Fibroblast of gingiva (primary cell): ENCODE results near the gene HOXD9.

Experiments
- DNase-seq: peaks from one replicate; pipeline ENCODE4 v3.0.0-alpha.2; 2011; ENCODE audit warnings: low read depth

Gene HOXD9

DNA sequence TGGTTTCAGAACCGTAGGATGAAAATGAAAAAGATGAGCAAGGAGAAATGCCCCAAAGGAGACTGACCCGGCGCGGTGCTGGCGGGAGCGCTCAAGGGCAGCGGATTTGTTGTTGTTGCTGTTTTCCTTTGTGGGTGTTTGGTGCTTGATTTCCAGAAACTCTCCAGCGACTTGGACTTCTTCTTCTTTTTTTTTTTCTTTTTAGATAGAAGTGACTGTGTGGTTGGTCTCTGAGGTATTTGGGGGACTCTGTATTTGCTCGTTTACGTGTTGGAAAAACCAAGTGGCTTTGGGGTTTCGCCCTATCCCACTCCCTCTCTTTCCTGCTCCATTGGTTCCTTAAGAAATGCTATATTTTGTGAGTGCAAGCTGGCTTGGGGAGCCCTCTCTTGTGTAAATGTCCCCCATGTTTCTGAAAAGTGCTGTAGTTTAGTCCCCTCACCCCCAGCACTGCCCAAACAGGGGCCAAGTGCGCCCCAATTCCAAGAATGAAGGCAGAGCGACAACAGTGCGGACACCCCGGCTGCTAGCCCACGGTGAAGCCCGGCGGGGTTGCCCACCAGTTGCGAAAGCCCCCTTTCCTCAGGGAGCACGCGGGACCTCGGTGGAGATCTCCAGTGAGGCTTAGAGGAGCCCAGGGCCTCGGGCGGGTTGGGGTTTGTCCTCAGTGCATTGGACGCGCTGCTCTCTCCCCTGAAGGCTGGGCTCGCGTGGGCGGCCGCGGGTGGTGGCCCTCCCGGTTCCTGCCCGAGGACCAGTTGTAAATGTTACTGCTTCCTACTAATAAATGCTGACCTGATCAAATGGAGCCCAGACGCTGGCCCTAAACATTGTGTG lies 1.8 kb downstream of the HOXD9 start:
- no peak for DNase-seq

DNA sequence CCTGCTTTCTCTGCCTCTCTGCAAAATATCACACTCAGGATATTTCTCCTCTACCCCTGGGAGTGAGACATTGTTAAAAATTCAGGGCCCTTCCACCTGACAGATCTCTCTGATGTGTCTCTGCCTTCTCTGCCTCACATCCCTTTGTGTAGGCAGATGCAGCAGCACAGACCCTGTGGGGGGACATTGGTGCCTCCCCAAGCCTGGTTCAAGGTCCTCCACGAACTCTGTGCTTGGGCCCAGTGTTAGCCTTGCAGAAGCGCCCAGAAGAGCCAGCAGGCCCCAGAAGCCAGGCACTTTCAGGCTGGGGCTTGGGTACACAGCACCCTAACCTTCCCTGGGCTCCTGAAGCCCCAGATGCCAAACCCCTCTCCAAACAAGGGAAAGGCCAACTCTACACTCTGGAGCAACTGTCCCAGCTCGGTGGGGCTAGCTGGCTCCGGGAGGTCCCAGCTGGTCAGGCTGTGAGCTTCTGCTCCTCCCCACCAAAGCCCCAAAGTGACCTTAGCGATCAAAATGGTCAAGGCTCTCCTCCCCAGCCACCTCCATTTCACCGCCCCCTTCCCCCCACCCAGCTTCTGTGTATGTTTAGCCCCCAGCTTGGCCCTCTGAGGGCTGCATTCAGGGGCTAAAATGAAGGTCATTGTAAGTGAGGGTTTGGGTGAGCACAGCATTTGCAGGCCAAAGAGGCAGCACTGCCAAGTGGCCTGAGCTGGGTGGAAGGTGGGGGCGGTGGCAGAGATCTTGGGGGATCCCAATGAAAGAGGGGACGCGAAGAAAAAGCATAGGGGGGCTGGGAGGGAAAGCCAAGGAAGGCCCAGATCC lies 2.6 kb downstream of the HOXD9 start:
- no peak for DNase-seq

DNA sequence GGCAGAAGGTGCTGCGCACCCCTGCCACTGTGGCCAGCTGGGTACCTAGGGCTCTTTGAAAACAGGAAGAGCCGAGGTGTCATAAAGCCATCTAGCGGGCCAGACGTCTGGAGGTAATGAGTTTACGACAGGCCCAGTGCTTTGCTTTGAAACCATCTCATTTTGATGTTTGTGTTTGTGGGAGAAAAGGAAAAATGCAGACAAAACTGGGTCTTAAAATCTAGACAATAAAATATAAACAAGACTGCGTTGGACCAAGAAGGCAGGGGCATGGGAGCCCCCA lies 3.2 kb downstream of the HOXD9 start:
- no peak for DNase-seq

DNA sequence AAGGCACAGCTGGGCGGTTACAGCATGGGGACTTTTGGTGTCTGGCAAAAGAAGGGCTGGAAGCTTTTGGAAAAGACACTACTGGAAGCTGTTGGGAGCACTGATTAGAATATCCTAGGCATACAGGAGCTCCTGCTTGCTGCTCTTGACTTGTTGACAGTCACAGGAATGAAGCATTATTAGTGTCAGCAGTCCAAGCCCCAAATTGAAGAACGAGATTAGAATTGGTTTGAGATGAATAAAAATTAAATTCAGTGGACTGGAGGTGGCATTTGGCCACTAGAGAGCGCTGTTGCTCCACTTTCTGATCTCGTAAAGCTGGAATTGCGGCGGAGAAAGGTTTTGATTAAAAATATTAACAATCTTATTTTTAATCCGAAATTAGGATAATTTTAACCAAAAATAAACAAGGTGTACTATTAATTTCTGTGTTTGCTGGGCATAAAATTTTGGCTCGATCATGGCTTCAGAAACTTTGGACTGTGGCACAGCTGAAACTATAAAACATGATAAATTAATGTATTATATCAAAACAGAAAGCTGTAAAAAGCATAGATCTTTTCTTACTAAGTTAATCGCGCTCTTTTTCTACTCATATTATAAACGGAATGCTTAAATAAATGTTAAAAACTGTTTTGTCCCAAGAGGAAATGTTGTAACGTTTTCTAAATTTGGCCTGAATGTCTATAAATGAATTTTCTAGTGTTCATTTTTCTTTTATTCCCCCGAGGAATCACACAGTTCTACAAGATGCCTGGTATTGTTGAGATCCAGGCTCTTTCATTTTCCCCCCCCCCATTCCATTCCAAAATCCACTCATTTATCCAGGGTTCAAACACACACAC lies 4.6 kb downstream of the HOXD9 start:
- DNase-seq, result peak; percentile 34

DNA sequence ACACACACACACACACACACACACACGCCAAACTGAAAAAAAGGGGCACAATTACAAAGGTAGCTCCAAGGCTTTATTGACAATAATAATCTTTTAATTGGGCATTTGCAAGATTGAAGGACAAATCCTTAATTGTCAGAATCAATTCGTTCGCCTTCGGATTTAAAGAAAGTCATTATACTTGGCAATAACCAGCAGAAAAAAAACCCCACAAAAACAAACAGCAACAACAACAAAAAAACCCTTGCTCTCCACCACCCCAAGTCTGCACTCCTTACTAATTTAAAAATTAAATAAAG lies 5.2 kb downstream of the HOXD9 start:
- DNase-seq, result no peak

DNA sequence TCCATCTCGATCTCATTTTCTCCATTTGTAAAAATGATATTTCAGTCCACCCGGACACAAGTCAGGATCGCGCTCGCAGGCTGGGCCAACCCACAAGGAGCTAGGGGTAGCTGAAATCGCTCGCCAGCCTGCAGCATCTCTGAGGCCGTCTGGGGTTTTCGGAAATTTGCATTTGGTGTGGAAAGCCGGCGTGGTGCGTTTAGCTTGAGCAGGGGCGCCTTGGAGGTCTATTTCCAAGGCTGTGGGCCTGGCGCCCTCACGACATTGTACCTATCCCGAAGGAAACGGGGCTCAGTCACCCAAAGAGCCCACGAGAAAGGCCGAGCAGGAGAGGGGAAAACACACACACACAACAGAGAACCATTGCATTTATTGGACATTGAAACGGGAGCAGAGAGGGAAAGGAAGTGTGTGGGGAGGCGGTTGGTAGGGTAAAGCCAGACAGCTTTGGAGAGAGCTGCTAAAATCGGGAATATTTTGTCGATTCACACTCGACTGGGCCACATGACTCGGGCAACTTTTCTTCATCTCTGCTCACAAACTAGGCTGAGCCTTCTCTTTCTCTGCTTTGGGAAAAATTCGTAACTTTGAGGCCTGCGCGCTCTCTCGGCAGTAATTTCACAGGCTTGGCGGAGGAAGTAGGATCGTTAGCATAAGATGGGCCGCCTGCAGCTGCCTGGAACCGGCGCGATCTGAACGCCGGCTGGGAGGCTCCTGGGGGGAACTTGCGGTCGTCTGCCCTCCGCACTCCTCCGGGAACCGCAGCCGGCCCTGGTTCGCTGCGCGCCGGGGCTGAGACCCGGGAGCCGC lies 5.9 kb downstream of the HOXD9 start:
- DNase-seq, result no peak

DNA sequence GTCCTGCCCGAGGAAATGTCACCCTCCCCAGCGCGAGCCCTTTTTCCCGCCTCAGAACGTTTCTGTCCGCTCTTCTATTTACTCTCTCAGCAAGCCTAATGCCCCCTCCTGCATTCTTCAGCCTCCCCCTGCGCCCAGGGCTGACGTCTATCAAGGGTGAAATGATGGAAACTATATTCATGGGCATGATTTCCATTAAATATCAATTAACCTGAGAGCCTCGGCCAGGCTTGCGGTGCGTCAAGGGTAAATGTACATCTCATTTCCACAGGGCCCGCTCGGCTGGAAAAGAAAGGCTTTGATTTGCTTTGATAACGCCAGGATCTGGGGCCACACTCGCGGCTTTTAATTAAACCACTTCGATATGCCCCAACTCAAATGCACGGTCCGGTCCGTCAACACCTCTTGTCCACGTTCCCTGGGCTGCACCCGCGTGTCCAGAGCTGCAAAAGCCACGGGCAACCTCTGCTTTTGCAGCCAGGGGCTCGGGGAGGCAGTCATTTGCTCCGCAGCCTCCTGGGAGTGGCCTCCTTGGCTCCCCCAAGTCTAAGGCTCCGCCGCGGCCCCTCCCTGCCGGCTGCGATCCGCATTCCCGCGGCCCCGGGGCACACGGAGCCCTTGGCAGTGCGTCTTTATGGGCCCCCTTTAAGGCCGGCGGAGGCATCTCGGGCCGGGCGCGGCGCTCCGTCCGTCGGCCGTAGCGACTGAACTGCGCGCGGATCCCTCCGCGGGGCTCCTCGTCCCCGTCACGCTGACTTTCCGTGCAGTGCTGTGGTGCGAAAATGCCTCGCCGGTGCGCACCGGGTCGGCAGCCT lies 6.7 kb downstream of the HOXD9 start, which contains the start of gene HOXD8:
TSS of gene HOXD8 (plus strand) at position 724 of the 815 bp plus-strand sequence. CDS start 662 bp downstream, outside the sequence.
- peak; percentile 4 for DNase-seq

DNA sequence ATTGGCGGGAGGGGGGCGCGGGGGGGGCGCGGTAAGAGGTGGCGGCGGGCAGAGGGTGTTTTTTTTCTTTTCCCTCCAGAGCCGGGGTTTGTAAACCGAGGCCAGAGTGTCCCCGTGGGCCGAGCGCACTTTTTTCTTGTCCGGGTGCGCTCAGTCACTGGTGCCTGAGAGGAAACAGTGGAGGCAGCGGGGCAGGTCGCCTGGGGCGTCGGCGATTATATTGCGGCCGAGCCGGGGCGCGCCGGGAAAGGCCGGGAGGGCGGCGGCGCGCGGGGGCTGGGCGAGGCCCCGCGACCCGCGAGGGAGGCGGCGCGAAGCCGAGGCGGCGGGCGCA lies 7.3 kb downstream of the HOXD9 start:
- no peak for DNase-seq

DNA sequence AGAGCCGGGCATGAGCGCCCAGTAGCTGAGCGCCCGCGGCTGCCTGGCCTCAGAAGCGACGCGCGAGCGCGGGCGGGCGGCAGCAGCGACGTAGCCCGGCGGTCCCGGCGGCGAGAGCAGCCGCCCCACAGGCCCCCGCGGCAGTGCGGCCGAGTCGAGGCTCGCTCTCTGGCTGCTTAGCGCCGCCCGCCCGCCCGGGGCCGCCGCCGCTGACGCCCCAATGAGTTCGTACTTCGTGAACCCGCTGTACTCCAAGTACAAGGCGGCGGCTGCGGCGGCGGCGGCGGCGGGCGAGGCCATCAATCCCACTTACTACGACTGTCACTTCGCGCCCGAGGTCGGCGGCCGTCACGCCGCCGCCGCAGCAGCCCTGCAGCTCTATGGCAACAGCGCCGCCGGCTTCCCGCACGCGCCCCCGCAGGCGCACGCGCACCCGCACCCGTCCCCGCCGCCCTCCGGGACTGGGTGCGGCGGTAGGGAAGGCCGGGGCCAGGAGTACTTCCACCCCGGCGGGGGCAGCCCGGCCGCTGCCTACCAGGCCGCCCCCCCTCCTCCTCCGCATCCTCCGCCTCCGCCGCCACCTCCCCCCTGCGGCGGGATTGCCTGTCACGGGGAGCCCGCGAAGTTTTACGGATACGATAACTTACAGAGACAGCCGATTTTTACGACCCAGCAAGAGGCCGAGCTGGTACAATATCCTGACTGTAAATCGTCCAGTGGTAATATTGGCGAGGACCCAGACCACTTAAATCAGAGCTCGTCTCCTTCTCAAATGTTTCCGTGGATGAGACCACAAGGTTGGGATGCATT lies 7.8 kb downstream of the HOXD9 start:
- no peak for DNase-seq

DNA sequence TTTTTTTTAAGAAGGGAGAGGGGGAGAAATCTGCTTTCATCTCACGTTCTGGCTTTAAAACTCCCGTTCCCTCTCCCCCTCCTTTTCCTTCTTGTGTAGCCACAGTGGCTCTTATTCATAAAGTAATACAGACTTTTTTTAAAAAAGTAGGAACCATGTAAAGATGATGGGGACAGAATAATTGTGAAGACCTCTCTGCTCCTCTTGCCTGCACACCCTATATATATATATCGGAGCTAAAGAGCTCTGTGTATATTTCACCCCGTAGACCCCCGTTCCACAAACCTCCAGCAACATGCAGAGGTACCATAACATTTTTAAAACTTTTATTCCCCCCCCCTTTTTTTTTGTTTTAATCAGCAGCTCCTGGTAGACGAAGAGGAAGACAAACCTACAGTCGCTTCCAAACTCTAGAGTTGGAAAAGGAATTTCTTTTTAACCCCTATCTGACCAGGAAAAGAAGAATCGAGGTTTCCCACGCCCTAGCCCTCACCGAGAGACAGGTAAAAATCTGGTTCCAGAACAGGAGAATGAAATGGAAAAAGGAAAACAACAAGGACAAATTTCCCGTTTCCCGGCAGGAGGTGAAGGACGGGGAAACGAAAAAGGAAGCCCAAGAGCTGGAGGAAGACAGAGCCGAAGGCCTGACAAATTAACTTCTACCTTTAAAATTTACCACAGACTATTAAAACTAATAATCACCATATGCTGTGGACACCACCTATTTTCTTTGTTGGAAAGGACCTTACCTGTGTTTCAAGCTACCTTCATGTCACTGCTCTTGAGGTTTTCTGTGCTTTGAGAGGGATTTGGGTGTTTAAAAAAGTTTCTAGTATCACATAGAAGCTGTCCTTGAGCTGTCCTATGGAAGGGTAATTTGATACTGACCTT lies 8.7 kb downstream of the HOXD9 start:
- DNase-seq, result no peak

DNA sequence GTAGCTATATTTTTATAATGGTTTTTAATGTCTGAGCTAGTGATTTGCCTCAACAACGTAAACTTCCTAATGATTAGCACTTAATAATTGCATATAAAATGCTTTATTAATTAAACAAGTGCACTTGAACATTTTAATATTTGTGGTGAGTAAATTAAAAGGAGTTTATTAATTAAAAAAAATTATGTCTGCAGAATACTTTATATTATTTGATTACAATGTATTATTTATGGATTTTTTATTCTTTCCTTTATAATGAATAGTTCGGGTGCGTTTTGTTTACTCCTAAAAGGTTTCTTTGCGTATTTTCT lies 9.3 kb downstream of the HOXD9 start:
- no peak for DNase-seq

DNA sequence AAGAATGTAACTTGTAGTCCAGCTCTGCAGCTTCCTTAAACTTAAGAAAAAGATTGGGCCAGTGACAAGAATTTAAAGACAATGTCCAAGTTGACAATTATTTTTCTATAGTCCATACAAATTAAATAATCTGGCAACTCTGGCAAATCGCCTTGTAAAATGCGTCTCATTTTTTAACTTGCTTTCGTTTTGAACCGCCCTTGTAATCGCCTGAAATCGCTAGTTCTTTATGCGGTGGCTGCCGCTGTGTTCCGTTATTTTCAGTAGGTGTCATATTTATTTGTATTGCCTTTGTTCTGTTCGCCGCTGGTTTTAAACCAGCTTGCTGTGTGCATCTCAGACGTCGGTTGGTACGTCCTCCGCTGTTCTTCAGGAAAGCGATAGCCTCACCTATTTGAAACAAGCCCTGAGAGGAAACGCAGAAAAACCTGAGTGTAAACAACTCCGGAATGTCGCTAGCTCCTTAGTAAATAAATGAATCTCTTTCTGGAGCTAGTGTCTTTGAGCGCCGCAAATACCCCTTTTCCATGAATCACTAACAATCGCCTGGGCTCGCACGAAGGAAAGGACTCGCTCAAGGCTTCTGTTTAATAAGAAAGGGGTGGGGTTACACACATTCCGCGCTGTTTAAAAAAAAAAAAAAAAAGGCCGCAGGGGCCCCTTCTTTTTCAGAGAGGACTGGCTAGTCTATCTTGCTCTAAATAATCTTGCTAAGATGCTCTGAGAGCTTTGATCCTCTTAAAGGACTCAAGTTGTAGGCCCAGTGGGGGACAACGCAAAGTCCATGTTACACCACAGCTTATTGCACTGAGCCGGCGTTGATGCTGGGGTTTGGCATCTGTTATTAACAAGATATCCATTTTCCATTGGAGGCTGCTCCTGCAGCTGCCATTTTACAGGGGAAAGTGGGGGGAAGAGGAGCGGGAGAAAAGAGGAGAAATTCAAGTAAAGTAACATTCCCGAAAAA lies 10.0 kb downstream of the HOXD9 start:
- no peak for DNase-seq

DNA sequence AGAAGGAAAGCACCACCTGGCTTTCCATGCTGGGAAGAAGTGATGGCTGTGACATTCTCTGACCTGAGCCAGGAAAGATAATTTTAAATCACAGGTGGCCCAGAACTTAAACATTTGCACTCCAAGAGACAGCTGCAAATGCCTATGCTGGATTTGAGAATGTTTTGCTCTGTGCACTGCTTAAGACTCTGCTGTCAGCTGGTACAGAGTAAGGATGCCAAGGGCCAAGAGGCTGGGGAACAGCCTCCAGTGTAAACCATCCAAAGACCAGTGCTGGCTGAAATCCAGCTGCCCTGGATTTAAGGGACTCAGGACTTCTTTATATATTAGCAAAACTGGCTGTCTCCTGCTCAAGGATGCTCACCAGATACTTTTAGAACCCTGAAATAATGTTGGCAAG lies 10.9 kb downstream of the HOXD9 start:
- DNase-seq, result no peak

DNA sequence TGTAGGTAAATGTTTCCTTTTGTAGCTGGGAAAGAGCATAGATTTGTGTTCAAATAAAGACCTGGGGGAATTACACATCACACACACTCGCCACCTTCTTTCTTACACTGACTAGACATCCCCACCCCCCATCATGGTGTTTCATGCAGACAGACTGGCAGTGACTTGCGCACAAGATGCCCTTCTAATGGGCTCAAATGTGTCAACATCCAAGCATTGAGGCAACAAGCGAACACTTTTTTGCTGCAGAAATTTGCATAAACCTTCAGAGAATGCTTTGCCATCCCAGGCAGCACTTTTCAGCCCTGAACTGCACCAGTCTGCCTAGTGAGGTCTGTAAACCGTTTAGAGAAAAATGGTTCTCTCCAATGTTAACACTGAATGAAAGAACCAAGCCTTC lies 11.5 kb downstream of the HOXD9 start:
- DNase-seq, result no peak

DNA sequence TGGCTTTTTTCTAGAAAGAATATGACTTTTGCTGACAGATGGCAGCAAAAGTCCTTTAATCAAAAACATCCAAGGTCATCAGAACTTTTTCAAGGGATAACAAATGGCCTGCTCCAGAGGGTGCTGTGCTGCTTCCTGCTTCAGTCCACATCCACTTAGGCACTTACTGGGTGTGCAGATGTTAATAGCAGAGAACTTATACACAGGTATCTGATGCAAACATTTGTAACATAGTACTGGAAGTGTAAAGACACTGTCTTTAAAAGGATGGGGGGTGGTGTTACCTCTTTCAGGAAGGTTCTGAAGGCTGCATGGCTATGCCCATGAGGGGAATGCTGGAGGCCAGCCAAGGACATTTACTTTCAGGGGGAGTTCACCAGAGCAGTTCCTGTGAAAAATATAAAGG lies 12.5 kb downstream of the HOXD9 start:
- no peak for DNase-seq

DNA sequence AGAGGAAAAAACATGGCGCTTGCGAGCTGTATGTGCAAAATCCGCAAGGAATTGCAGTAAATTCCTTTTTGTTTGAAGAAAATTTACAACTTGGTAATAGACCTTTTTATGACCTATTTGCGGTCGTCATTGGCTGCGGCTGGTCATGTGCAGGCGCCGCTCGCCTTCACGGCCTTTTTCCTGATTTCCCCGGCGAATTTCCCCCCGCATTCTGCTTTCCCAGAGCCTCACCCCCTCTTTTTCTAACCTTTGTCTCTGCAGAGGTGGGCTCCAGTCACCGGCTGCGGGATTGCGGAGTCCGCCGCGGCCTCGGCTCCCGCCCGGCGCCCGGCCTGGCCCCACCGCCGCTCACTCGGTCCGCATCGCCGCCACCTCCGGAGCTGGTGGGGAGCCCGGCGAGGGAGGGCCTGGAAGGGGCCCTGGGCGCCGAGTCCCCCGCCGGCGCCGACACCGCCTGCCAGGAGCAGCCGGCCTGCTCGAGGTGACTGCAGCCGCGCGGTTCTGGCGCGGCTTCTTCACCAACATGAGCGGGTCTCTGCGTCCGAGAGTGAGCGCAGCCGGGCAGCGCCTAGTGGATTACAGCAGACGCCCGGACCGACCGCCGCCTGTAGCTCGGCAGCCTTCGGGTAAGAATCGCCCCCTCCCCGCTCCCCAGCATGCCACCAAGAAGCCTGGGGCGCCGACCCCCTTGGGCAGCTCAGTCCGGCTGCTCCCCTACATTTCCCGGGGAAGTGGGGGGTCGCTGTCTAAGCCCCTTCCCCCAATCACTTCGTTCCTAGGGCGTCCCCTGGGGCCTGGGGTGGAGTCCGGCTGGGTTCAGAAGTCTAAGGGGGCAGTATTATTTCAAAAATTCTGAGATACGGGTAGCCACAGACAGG lies 14.1 kb downstream of the HOXD9 start:
- DNase-seq, result no peak

DNA sequence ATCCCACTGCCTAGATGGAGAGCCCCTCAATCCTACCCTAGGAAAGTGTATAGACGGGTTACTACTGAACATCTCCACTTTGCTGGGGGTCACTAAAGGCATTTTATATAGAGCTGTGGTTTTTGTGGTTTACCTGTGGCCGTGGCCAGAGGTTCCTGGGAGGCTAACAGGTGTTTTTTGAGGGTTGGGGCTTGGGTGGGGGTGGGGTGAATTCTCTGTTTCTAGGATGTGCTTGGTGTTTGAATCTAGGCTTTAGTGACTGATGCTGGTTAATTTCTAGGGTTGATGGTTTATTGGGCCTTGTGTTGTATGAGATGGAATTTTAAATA lies 14.7 kb downstream of the HOXD9 start:
- DNase-seq, result no peak
